ENCODE measurements around the gene NOS1AP.

DNA sequence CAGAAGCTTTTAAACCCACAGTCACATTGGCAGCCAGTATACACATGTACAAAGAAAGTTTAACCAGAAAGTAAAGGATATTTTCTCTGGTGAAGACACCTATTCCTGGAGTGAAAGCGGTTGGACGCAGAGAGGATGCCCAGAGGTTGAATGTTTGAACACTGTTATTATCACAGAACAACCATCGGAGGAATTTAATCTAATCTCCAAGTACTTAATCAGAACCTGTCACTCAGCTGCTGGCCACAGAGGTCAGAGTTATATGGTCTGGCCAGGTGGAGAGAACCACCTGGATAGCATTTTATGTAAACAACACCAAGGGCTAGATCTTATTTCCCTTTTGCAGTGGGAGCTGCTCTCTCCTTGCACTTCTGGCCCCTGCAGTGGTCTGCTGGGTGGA is 277.8 kb downstream of the NOS1AP start:
- TF ChIP-seq, protein P1, sequence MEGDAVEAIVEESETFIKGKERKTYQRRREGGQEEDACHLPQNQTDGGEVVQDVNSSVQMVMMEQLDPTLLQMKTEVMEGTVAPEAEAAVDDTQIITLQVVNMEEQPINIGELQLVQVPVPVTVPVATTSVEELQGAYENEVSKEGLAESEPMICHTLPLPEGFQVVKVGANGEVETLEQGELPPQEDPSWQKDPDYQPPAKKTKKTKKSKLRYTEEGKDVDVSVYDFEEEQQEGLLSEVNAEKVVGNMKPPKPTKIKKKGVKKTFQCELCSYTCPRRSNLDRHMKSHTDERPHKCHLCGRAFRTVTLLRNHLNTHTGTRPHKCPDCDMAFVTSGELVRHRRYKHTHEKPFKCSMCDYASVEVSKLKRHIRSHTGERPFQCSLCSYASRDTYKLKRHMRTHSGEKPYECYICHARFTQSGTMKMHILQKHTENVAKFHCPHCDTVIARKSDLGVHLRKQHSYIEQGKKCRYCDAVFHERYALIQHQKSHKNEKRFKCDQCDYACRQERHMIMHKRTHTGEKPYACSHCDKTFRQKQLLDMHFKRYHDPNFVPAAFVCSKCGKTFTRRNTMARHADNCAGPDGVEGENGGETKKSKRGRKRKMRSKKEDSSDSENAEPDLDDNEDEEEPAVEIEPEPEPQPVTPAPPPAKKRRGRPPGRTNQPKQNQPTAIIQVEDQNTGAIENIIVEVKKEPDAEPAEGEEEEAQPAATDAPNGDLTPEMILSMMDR (IDR thresholded peaks at IDR 0.05), result no peak
- no peak for TF ChIP-seq JUN (CRISPR knock-in tag; IDR thresholded peaks at IDR 0.05)
- no peak for TF ChIP-seq NFE2L1 (CRISPR knock-in tag; IDR thresholded peaks at IDR 0.05)
- TF ChIP-seq, protein P2, sequence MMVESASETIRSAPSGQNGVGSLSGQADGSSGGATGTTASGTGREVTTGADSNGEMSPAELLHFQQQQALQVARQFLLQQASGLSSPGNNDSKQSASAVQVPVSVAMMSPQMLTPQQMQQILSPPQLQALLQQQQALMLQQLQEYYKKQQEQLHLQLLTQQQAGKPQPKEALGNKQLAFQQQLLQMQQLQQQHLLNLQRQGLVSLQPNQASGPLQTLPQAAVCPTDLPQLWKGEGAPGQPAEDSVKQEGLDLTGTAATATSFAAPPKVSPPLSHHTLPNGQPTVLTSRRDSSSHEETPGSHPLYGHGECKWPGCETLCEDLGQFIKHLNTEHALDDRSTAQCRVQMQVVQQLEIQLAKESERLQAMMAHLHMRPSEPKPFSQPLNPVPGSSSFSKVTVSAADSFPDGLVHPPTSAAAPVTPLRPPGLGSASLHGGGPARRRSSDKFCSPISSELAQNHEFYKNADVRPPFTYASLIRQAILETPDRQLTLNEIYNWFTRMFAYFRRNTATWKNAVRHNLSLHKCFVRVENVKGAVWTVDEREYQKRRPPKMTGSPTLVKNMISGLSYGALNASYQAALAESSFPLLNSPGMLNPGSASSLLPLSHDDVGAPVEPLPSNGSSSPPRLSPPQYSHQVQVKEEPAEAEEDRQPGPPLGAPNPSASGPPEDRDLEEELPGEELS (CRISPR knock-in tag; IDR thresholded peaks at IDR 0.05), result no peak
- TF ChIP-seq TCF7 (CRISPR knock-in tag; IDR thresholded peaks at IDR 0.05; ENCODE audit: low read depth), result no peak
- TF ChIP-seq ZNF121 (CRISPR knock-in tag; IDR thresholded peaks at IDR 0.05), result no peak
- no peak for TF ChIP-seq IRF2 (CRISPR knock-in tag; IDR thresholded peaks at IDR 0.05; ENCODE audit: borderline replicate concordance, low read depth)
- TF ChIP-seq FOXK1 (CRISPR knock-in tag; IDR thresholded peaks at IDR 0.05), result no peak
- no peak for TF ChIP-seq JAZF1 (CRISPR knock-in tag; IDR thresholded peaks at IDR 0.05)
- TF ChIP-seq, protein P3, sequence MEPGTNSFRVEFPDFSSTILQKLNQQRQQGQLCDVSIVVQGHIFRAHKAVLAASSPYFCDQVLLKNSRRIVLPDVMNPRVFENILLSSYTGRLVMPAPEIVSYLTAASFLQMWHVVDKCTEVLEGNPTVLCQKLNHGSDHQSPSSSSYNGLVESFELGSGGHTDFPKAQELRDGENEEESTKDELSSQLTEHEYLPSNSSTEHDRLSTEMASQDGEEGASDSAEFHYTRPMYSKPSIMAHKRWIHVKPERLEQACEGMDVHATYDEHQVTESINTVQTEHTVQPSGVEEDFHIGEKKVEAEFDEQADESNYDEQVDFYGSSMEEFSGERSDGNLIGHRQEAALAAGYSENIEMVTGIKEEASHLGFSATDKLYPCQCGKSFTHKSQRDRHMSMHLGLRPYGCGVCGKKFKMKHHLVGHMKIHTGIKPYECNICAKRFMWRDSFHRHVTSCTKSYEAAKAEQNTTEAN (CRISPR knock-in tag; IDR thresholded peaks at IDR 0.05), result no peak
- no peak for TF ChIP-seq ATF6 (CRISPR knock-in tag; IDR thresholded peaks at IDR 0.05)
- TF ChIP-seq ZNF416 (CRISPR knock-in tag; IDR thresholded peaks at IDR 0.05), result no peak
- TF ChIP-seq ATF1 (CRISPR knock-in tag; IDR thresholded peaks at IDR 0.05), result no peak
- TF ChIP-seq NR2C2 (CRISPR knock-in tag; IDR thresholded peaks at IDR 0.05), result no peak

Measured in WTC11 (cell line).